CD14-positive monocyte (primary cell): ENCODE measurements around the gene STN1. TPM values are rescaled to one million over a fixed set of nuclear protein-coding genes. Genes with fewer than 3 reads are reported as not detected.

Source experiments
- DNase-seq, 3 donors: peaks; one replicate each; pipeline ENCODE4 v3.0.0-alpha.2; 2011 to 2022
- H2AFZ ChIP-seq: 2 replicates; pipeline ENCODE4 v1.6.0; 2012; ENCODE audit warnings: mild to moderate bottlenecking, low read depth, low read length, inconsistent platforms; ENCODE audit not compliant: insufficient read depth, poor library complexity, severe bottlenecking
- H3K27ac ChIP-seq, 2 donors: 1 replicate in 1 of 2; 2 replicates in 1 of 2; pipeline ENCODE4 v1.5.1; 2012 to 2013; ENCODE audit warnings: low read length in 2 of 2, control low read depth in 1 of 2, inconsistent platforms in 1 of 2, low read depth in 1 of 2, mild to moderate bottlenecking in 1 of 2
- H3K27me3 ChIP-seq, 2 donors: one replicate each; pipeline versions ENCODE4 v1.6.0 to v1.6.1; 2011 to 2013; ENCODE audit warnings: low read length in 2 of 2; ENCODE audit not compliant: control insufficient read depth in 2 of 2, insufficient read depth in 2 of 2
- H3K36me3 ChIP-seq, 2 donors: replicated peaks in 1 of 2; 1 replicate in 1 of 2; 2 replicates in 1 of 2; pipeline versions ENCODE4 v1.5.1 to v1.6.1; 2012 to 2013; ENCODE audit warnings: low read length in 2 of 2, control low read depth in 1 of 2, inconsistent platforms in 1 of 2, mild to moderate bottlenecking in 1 of 2; ENCODE audit not compliant: insufficient read depth in 2 of 2, control insufficient read depth in 1 of 2
- H3K4me1 ChIP-seq, 2 donors: 1 replicate in 1 of 2; 2 replicates in 1 of 2; pipeline versions ENCODE4 v1.5.1 to v1.6.1; 2012 to 2013; ENCODE audit warnings: low read length in 2 of 2, control low read depth in 1 of 2, inconsistent platforms in 1 of 2, mild to moderate bottlenecking in 1 of 2, moderate library complexity in 1 of 2; ENCODE audit not compliant: insufficient read depth in 2 of 2, control insufficient read depth in 1 of 2
- H3K4me2 ChIP-seq: replicated peaks from 2 replicates; pipeline ENCODE3; 2012; ENCODE audit warnings: low read length, moderate library complexity, mild to moderate bottlenecking; ENCODE audit not compliant: poor library complexity, severe bottlenecking; ENCODE audit errors: extremely low read depth
- H3K4me3 ChIP-seq, 3 experiments: fragments of 200-600 bp in 1 of 3; sonication (generic) in 1 of 3; replicated peaks in 1 of 3; 1 replicate in 2 of 3; 2 replicates in 1 of 3; pipeline ENCODE4 v1.5.1; 2011 to 2013; ENCODE audit warnings: low read length in 3 of 3, mild to moderate bottlenecking in 3 of 3, control low read depth in 2 of 3, low read depth in 2 of 3, inconsistent platforms in 1 of 3, moderate library complexity in 1 of 3
- H3K79me2 ChIP-seq: 2 replicates; pipeline ENCODE4 v1.6.0; 2012; ENCODE audit warnings: mild to moderate bottlenecking, control low read depth, inconsistent platforms, low read length, moderate library complexity; ENCODE audit not compliant: insufficient read depth
- H3K9ac ChIP-seq: 2 replicates; pipeline ENCODE4 v1.6.0; 2017; ENCODE audit warnings: low read length, mild to moderate bottlenecking; ENCODE audit not compliant: insufficient read depth, poor library complexity, severe bottlenecking
- H3K9me3 ChIP-seq, 2 donors: replicated peaks in 1 of 2; 1 replicate in 1 of 2; 2 replicates in 1 of 2; pipeline versions ENCODE4 v1.5.1 to v1.6.1; 2012 to 2013; ENCODE audit warnings: low read length in 2 of 2, control low read depth in 1 of 2; ENCODE audit not compliant: control insufficient read depth in 1 of 2, insufficient read depth in 1 of 2
- H4K20me1 ChIP-seq: 2 replicates; pipeline ENCODE4 v1.6.0; 2012; ENCODE audit warnings: mild to moderate bottlenecking, low read length, control low read depth, moderate library complexity; ENCODE audit not compliant: insufficient read depth
- H3K27ac Mint-ChIP-seq, 7 donors: one replicate each; pipeline ENCODE4 v1.8.0; 2020; ENCODE audit warnings: mild to moderate bottlenecking in 7 of 7, mixed read lengths in 7 of 7, moderate library complexity in 6 of 7, inconsistent platforms in 2 of 7
- H3K27me3 Mint-ChIP-seq, 3 donors: one replicate each; pipeline ENCODE4 v1.8.0; 2021 to 2022; ENCODE audit warnings: low read depth in 3 of 3, mild to moderate bottlenecking in 3 of 3, mixed read lengths in 3 of 3, moderate library complexity in 3 of 3, inconsistent platforms in 1 of 3
- H3K36me3 Mint-ChIP-seq, 2 donors: one replicate each; pipeline ENCODE4 v1.8.0; 2020; ENCODE audit warnings: mixed read lengths in 2 of 2, inconsistent platforms in 1 of 2, mild to moderate bottlenecking in 1 of 2
- H3K4me1 Mint-ChIP-seq: one replicate; pipeline ENCODE4 v1.8.0; 2020; ENCODE audit warnings: mild to moderate bottlenecking, mixed read lengths
- H3K4me3 Mint-ChIP-seq, 2 donors: one replicate each; pipeline ENCODE4 v1.8.0; 2020; ENCODE audit warnings: mild to moderate bottlenecking in 2 of 2, mixed read lengths in 2 of 2, moderate library complexity in 1 of 2
- H3K9me3 Mint-ChIP-seq, 7 donors: one replicate each; pipeline ENCODE4 v1.8.0; 2020 to 2022; ENCODE audit warnings: mixed read lengths in 7 of 7, mild to moderate bottlenecking in 6 of 7, moderate library complexity in 6 of 7, inconsistent platforms in 2 of 7
- WGBS: methylation state at CpG from one replicate; pipeline ENCODE4 v1.1.5; 2013; ENCODE audit warnings: missing lambda C conversion rate; ENCODE audit not compliant: insufficient coverage; 5-methylcytosine and 5-hydroxymethylcytosine counted together
- intact Hi-C, 2 donors: fragments of 100-400 bp; cut with micrococcal nuclease; formaldehyde crosslinking; loops; one replicate each; pipeline versions ENCODE4 v1.15.0 to v1.15.1; 2023
- polyA plus RNA-seq, 3 donors: library from polyadenylated mRNA; depleted of rRNA in 1 of 3; unstranded in 2 of 3; stranded (reverse) in 1 of 3; fragments of 300-500 nt in 2 of 3; fragments of >200 nt in 1 of 3; fragmentation: Illumina TruSeq in 2 of 3; gene quantifications; 1 replicate in 2 of 3; 2 replicates in 1 of 3; pipeline ENCODE4 v1.2.3, GENCODE V29; 2012 to 2021
- TF ChIP-seq, protein P1 (sequence below): fragments of 200-600 bp; IDR thresholded peaks from one replicate; pipeline ENCODE4 v1.8.0; 2022; ENCODE audit warnings: antibody characterized with exemption, mild to moderate bottlenecking

The STN1 gene
- polyA plus RNA-seq, 3 donors: 19.3 to 37.4 (median 35.9) TPM

DNA sequence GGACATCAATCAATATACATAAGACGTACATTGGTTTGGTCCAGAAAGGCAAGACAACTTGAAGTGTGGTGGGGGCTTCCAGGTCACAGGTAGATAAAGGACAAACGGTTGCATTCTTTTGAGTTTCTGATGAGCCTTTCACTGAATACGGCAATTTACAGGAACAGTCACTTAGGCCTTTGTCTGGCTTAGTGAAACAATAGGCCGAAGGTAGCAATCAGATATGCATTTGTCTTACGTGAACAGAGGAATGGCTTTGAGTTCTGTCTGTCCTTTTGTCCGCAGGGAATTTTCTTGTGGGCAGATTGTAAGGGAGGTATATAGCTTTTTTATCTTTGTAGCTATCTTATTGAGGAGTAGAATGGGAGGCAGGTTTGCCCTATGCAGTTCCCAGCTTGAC is 10.8 kb upstream of the STN1 start:
- Histone ChIP-seq H4K20me1 (no peaks in the 10 kb centered on the region), H3K4me2 (no peak overlapping the region), H3K27ac (no peak overlapping the region), H3K9me3 (no peaks in the 10 kb centered on the region), H3K4me1 (no peaks in the 10 kb centered on the region), H3K79me2 (no peaks in the 10 kb centered on the region), H3K4me3 (no peak overlapping the region), H3K36me3 (no peaks in the 10 kb centered on the region), H3K9ac (no peak overlapping the region), H2AFZ (no peak overlapping the region), H3K27me3 (no peaks in the 10 kb centered on the region)
- Mint-ChIP-seq H3K36me3 (no peaks in the 10 kb centered on the region), H3K27me3 (no peaks in the 10 kb centered on the region), H3K4me3 (no peak overlapping the region), H3K9me3 (peaks cover 0 to 2% (median 0%) of the 10 kb centered on the region in 7 donors), H3K4me1 (no peaks in the 10 kb centered on the region), H3K27ac (no peak overlapping the region)
- no peak for DNase-seq
- WGBS: 97% methylated on average over 5 of the region's 6 CpGs
- intact Hi-C loops: no loop called here
- TF ChIP-seq, protein P1, sequence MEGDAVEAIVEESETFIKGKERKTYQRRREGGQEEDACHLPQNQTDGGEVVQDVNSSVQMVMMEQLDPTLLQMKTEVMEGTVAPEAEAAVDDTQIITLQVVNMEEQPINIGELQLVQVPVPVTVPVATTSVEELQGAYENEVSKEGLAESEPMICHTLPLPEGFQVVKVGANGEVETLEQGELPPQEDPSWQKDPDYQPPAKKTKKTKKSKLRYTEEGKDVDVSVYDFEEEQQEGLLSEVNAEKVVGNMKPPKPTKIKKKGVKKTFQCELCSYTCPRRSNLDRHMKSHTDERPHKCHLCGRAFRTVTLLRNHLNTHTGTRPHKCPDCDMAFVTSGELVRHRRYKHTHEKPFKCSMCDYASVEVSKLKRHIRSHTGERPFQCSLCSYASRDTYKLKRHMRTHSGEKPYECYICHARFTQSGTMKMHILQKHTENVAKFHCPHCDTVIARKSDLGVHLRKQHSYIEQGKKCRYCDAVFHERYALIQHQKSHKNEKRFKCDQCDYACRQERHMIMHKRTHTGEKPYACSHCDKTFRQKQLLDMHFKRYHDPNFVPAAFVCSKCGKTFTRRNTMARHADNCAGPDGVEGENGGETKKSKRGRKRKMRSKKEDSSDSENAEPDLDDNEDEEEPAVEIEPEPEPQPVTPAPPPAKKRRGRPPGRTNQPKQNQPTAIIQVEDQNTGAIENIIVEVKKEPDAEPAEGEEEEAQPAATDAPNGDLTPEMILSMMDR: no peak

DNA sequence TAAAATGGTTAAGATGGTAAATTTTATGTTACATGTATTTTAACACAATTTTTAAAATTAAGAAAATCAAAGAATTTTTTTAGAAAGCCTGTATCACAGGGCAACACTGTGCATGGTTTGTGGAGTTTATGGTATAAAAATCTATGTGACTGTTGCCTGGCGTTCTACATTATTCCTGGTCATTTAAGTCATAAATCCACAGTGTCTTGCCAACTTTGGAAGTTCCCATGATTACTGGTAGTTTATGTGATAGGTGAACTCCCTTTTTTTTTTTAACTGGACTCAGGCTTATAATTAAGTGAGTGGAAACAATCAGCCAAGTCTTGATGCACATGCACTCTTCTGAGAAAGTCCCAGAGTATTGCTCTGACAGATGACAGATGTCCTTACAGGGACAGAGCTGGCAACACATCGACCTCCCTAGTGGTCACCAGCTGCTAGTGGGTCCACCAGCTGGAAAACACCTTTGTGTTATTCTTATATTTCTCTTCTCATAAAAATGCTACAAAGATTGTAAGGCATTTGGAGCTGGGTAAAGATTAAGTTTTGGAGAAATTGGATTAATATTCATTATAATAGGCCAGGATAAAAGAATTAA is 8.8 kb upstream of the STN1 start:
- Histone ChIP-seq H3K4me1 (peaks cover 2% of the 10 kb centered on the region in 2 donors), H3K27me3 (no peaks in the 10 kb centered on the region), H3K27ac (no peak overlapping the region), H3K9ac (no peak overlapping the region), H3K36me3 (no peaks in the 10 kb centered on the region), H2AFZ (no peak overlapping the region), H4K20me1 (no peaks in the 10 kb centered on the region), H3K9me3 (no peaks in the 10 kb centered on the region), H3K4me2 (no peak overlapping the region), H3K79me2 (no peaks in the 10 kb centered on the region), H3K4me3 (no peak overlapping the region)
- intact Hi-C loops: no loop called here
- Mint-ChIP-seq H3K27ac (no peak overlapping the region), H3K27me3 (no peaks in the 10 kb centered on the region), H3K4me3 (no peak overlapping the region), H3K9me3 (peaks cover 0 to 2% (median 0%) of the 10 kb centered on the region in 7 donors), H3K36me3 (no peaks in the 10 kb centered on the region), H3K4me1 (no peaks in the 10 kb centered on the region)
- TF ChIP-seq, protein P1: no peak
- DNase-seq: peak in 1 of 3 donors; percentile 19
- WGBS: 100% methylated on average over 1 of the region's 2 CpGs
